ENCODE results near the gene MOBP.

DNA sequence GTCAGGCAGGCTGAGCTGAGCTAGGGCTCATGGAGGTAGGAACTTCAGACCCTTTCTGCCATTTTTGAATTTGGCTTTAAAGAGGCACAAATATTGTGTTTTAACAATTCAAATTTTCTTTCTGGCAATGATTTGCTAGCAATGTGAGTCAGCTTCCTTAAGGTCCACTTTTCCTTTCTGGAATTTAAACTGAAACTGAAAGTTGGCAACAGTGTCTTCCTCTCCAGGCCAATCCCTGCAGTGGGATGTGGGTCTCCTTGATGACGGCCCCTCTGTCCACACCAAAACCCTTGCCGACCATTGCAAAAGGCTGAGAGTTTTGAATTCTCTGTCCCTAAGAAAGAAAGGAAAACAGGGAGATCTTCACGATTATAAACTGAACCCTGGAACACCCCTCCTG lies 33.8 kb upstream of the MOBP start:
- TF ChIP-seq REST (IDR thresholded peaks at IDR 0.05; ENCODE audit: unreplicated experiment) = no peak
- TF ChIP-seq CTCF (conservative IDR thresholded peaks at IDR 0.05; ENCODE audit: low read depth in 2 of 2) = no peak
- TF ChIP-seq, protein P1, sequence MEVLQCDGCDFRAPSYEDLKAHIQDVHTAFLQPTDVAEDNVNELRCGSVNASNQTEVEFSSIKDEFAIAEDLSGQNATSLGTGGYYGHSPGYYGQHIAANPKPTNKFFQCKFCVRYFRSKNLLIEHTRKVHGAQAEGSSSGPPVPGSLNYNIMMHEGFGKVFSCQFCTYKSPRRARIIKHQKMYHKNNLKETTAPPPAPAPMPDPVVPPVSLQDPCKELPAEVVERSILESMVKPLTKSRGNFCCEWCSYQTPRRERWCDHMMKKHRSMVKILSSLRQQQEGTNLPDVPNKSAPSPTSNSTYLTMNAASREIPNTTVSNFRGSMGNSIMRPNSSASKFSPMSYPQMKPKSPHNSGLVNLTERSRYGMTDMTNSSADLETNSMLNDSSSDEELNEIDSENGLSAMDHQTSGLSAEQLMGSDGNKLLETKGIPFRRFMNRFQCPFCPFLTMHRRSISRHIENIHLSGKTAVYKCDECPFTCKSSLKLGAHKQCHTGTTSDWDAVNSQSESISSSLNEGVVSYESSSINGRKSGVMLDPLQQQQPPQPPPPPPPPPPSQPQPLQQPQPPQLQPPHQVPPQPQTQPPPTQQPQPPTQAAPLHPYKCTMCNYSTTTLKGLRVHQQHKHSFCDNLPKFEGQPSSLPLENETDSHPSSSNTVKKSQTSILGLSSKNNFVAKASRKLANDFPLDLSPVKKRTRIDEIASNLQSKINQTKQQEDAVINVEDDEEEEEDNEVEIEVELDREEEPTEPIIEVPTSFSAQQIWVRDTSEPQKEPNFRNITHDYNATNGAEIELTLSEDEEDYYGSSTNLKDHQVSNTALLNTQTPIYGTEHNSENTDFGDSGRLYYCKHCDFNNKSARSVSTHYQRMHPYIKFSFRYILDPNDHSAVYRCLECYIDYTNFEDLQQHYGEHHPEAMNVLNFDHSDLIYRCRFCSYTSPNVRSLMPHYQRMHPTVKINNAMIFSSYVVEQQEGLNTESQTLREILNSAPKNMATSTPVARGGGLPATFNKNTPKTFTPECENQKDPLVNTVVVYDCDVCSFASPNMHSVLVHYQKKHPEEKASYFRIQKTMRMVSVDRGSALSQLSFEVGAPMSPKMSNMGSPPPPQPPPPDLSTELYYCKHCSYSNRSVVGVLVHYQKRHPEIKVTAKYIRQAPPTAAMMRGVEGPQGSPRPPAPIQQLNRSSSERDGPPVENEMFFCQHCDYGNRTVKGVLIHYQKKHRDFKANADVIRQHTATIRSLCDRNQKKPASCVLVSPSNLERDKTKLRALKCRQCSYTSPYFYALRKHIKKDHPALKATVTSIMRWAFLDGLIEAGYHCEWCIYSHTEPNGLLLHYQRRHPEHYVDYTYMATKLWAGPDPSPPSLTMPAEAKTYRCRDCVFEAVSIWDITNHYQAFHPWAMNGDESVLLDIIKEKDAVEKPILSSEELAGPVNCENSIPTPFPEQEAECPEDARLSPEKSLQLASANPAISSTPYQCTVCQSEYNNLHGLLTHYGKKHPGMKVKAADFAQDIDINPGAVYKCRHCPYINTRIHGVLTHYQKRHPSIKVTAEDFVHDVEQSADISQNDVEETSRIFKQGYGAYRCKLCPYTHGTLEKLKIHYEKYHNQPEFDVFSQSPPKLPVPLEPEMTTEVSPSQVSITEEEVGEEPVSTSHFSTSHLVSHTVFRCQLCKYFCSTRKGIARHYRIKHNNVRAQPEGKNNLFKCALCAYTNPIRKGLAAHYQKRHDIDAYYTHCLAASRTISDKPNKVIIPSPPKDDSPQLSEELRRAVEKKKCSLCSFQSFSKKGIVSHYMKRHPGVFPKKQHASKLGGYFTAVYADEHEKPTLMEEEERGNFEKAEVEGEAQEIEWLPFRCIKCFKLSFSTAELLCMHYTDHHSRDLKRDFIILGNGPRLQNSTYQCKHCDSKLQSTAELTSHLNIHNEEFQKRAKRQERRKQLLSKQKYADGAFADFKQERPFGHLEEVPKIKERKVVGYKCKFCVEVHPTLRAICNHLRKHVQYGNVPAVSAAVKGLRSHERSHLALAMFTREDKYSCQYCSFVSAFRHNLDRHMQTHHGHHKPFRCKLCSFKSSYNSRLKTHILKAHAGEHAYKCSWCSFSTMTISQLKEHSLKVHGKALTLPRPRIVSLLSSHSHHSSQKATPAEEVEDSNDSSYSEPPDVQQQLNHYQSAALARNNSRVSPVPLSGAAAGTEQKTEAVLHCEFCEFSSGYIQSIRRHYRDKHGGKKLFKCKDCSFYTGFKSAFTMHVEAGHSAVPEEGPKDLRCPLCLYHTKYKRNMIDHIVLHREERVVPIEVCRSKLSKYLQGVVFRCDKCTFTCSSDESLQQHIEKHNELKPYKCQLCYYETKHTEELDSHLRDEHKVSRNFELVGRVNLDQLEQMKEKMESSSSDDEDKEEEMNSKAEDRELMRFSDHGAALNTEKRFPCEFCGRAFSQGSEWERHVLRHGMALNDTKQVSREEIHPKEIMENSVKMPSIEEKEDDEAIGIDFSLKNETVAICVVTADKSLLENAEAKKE (CRISPR knock-in tag; IDR thresholded peaks at IDR 0.05) = no peak
- no peak for TF ChIP-seq EZH2 (IDR thresholded peaks at IDR 0.05; ENCODE audit: low read depth, unreplicated experiment)
- TF ChIP-seq CREB1 (CRISPR knock-in tag; IDR thresholded peaks at IDR 0.05; ENCODE audit: low read depth) = no peak
- no peak for TF ChIP-seq POLR2AphosphoS5 (IDR thresholded peaks at IDR 0.05; ENCODE audit: low read depth)
- TF ChIP-seq EZH2phosphoT487 (IDR thresholded peaks at IDR 0.05; ENCODE audit: unreplicated experiment) = no peak
